ENCODE measurements around the gene TCP11L2.

DNA sequence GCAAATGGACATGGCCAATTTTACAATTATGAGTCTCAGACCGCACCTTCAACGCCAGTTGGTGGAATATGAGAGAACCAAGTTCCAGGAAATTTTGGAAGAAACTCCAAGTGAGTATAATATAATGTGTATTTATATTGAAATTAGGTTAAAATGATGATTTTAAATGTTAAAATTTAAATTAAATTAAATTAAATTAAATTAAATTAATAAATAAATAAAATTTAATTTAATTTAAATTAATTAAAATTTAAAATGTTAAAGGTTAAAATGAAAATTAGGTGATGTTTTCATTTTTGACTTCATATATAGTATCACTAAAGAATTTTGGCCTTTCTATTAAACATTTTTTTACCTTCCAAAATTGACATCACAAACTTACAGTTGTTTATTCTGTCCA lies 21.0 kb downstream of the TCP11L2 start:
- TF ChIP-seq CTCF (conservative IDR thresholded peaks at IDR 0.05) (no peak), ZFX (IDR thresholded peaks at IDR 0.05) (no peak)

Measured in C4-2B (cell line).